ENCODE data around the gene GNG10.
"Not testable (repeated sequence)": the region's sequence is repeated elsewhere in the genome, so short reads cannot be mapped to it uniquely, and the experiment has no call there.

The GNG10 gene

DNA sequence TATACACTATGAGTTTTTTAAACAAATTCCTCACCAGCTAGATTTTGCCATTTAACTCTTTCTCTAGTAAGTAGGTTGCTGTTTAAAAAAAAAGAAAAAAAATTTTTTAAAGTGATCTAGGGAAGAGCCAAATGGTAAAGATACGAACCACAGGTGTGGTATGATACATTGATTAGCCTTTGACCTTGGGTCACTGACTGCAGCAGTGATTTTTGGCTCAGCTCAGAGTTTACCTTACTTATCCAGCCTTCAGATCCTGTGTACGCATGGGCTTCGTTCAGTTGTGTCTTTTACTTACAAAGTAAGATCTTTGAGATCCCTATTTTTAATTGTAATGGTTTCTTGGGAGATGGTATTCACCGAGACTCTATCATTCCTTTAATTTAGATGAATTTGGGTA is 12.4 kb upstream of the GNG10 start:
- no peak for DNase-seq (ENCODE audit: low read depth in 3 of 3)

DNA sequence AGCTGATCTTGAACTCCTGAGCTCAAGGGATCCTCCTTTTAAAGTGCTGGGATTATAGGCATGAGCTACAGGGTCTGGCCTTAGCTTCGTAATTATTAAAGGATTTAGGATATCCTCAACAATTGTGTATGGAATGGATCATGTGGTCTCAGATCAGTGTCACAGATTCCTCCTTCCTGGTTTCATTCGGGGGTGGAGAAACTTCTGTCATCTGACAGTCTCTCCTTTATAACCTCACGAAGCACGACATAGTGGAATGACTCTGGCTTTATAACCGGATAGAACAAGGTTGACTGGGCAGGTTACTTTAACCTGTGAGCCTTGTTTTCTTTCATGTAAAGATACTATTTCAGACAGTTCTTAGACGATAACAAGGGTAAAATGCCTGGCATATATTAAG is 4.4 kb upstream of the GNG10 start:
- DNase-seq (ENCODE audit: low read depth in 3 of 3), result no peak

DNA sequence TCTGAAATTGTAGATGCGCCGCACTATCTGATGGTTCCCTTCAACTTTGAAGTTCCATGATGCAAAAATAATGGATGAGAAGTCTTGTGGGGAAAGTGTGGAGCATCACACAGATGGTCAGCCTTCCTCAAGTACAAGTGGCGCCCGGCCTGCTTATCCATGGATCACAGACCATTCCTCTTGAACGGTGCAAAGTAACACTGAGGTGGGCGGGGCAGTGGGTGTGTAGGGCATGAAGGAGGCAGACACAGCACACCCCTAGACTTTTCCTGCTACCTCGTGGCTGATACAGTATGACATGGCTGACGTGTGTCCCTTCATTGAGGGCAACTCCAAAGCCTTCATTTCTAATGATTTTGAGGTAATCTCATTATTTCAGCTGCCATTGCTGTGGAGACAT is 2.5 kb upstream of the GNG10 start:
- no peak for DNase-seq (ENCODE audit: low read depth in 3 of 3)

DNA sequence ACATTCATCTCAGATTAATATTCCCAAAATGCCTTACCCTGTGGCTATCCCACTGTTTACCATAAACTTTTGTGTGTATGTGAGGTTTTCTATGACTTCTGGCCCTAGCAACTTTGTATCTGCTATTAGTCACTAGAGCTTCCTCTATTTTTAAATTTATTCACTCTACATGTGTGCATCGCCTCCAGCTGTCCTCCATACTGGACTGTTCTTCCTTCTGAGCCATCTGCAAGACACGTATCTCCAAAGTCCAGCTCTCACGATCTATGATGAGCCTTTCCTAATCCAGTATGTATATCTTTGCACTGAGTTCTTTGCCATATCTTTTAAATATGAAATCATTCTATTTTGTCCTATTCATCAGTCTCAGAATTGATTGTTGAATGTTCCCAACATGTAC is 1.7 kb upstream of the GNG10 start:
- DNase-seq (ENCODE audit: low read depth in 3 of 3), result no peak

DNA sequence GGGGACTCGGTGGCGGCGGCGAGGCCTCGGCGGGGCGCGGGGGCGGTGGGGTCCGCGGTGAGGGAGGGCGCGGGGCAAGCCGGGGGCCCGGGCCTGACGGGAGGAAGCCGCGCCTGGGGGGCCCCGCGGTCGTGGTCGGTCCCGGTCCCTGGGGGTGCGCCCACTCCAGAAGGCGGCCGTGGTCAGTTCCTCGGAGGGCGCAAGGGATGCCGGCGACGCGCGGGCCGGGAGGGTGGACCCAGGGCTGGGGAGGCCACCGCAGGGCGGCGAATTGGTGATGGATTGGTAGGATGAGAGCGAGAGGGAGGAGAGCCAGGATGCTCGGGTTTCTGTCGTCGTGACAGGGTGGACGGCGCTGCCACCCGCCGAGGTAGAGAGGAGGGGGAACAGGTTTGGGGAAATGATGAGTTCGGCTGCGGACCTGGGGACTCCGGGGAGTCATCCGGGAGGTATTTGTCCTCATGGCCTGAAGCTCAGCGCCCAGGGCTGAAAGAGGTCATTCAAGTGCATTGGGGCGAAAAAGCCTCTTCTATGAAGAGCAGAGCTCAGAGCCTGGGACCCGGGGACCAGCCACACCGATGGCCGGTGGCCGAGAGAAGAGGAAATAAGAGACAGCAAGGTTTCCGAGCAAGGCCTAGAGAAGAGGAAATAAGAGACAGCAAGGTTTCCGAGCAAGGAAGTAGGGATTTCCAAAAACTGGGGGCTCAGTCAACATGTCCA is 557 bp downstream of the GNG10 start:
- peak in 2 of 3 donors; percentile 4 to 41 for DNase-seq (ENCODE audit: low read depth in 3 of 3)

DNA sequence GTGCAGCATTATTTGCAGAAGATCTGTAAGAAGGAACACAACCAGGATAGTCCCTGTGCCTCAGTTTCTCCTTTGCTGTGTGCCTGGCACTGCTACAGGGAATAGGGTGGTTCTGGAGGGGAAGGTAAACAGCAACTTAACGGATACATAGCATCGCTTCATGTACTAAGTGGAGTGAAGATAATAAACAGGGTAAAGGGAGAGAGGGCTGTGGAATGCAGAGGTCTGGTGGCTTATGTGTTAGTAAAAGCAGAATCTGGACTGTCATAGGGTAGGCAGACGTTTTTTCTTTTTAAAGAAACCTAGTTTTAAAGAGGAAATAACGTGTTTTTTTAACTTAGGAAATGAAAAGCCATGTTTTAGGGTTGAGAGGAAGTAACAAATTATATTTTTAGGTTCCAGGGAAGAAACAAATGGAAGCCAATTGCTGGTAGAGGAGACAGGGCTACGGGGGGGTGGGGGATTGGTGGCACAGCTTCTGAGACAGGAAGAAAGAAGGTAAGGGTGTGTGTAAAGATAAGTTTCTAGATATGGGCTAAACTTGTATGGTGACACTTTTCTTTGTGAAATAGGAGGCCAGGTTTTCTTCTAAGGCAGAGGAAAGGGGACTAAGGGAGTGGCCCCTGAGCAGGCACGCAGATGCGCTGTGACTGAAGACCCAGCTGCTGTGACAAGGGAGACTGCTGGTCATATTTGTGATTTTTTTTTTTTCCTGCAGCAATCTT is 1.3 kb downstream of the GNG10 start:
- no peak for DNase-seq (ENCODE audit: low read depth in 3 of 3)

DNA sequence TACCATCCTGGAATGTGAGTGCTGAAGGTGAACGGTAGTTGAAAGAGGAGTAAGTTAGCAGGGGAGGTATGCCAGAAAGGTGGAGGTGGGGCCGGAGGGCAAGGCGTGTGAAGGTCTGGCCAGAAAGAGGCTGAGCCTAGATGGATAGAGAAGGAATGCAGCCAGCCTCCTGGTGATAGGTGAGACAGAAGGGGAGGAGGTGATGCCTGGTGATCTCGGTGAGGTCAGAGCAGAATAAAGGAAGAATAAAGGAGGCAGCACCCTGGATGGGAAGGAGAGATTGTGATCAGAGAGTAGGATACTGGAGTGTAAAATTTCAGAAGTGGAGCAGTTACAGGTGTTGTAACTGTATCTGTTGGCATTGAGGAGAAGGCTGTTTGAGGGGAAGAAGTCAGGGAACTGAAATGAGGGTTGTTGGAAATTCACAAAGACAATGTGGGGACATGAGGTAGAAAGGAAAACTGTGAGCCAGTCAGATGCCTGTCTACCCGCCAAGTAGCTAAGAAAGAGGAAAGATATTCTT is 2.0 kb downstream of the GNG10 start:
- DNase-seq (ENCODE audit: low read depth in 3 of 3), result no peak

DNA sequence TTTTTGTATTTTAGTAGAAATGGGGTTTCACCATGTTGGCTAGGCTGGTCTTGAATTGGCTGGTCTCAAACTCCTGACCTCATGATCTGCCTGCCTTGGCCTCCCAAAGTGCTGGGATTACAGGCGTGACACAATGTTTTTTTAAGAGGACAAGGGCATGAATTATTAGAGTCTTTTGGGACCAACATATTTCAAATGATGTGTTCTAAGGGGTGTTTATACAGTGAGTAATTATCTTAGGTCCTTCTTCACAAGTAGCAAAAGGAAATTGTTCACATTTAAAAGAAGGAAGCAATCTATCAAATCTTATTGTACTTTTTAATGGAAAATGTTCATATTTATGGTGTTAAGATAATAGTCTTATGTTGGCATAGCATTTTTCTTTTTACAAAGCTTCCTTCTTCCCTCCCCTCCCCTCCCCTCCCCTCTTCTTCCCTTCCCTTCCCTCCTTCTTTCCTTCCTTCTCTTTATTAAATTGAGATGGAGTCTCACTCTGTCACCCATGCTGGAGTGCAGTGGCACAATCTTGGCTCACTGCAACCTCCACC is 6.7 kb downstream of the GNG10 start:
- DNase-seq (ENCODE audit: low read depth in 3 of 3), result no peak

DNA sequence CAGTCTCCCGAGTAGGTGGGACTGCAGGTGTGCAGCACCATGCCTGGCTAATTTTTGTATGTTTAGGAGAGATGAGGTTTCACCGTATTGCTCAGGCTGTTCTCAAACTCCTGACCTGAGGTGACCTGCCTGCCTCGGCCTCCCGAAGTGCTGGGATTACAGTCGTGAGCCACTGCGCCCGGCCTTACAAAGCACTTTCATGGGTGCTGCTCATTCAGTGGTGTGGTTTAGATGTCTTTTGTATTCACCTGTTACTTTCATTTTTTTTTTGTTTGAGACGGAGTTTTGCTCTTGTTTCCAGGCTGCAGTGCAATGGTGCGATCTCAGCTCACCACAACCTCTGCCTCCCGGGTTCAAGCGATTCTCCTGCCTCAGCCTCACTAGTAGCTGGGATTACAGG is 7.2 kb downstream of the GNG10 start:
- DNase-seq (ENCODE audit: low read depth in 3 of 3), result not testable (repeated sequence)

DNA sequence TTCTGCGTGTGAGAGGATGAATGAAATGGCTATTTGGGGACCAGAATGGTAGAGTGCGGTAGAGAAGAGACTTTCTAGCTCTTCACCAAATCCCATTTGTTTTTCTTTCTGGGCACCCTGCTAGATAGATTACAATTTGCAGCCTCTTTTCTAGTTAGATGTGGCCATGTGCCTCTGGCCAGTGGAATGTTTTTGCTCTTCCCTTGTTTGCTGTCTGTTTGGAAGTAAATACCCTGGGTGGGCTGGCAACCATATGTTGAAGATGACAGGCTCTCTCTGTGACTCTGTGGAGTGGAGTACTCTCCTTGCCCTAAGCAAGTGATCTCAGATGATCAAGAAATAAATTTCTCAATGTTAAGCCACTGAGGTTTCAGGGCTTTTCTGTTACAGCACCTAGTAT is 12.9 kb downstream of the GNG10 start:
- DNase-seq (ENCODE audit: low read depth in 3 of 3), result no peak

DNA sequence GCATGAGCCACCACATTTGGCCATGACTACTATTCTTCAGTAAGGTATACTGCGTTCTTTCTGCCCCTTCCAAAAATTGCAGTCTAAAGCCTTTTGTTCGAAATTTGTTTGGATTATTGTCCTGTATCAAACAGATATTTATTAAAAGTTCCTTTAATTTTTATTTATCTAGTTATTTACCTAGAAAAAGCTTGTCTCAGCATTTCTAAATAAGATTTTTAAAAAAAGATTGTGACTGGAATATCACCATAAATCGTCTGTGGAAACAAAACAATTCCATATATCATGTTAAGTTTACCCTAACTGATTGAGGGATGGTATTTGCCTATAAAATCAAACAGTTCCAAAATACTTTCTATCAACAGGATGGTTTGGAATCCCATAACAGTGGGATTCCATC is 14.7 kb downstream of the GNG10 start:
- no peak for DNase-seq (ENCODE audit: low read depth in 3 of 3)

DNA sequence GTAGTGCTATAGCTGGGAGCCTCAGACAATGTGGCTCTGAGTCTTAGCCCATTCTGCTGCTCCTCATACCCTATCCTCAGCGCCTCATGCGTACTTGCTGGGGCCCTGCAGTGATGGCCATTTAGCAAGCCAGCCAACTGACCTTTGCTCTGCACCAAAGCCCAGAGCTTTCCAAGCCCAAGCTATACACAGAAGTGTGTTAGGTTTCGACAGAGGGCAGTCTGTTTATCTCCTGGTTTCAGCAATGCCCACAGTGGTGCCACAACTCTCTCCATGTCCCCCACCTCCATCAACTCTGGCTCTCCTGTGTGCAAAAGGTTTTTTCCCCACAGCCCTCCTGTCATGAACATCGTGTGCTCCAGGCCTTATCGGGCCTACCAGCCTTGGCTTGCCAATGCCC is 16.9 kb downstream of the GNG10 start:
- no peak for DNase-seq (ENCODE audit: low read depth in 3 of 3)

DNA sequence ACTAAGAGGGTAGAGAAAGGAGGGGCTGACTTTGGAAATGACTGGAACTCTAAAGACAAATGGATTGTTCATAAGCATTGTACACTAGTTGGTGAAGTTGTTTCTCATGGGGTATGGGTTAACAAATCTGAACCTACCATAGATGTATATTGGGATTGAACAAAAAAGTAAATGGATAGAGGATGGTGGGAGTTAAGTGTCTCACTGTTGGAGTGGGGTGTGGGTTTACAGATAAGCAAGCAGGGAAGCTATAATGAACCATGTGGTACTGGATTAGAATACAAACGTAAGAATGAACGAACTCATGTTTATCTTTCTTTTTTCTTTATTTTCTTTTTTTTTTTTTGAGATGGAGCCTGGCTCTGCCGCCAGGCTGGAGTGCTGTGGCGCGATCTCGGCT is 17.8 kb downstream of the GNG10 start:
- DNase-seq (ENCODE audit: low read depth in 3 of 3), result no peak

DNA sequence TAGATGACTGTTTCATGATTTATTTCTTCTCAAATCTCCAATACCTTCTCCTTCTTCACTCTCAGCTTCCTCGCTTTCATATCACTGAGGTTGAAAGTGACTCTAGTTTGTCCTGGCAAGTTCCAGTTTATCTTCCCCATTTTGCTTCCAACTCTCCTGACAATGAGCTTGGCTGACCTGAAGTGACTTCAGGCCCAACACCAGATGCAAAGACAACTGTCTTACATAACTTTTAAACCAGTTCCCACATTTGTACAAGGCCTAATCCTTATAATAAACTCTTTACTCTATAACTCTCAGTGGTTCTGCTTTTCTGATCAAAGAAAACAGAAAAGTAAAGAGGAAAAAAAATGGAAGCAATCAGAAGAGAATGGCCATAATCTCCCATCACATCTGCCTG is 22.0 kb downstream of the GNG10 start:
- no peak for DNase-seq (ENCODE audit: low read depth in 3 of 3)

DNA sequence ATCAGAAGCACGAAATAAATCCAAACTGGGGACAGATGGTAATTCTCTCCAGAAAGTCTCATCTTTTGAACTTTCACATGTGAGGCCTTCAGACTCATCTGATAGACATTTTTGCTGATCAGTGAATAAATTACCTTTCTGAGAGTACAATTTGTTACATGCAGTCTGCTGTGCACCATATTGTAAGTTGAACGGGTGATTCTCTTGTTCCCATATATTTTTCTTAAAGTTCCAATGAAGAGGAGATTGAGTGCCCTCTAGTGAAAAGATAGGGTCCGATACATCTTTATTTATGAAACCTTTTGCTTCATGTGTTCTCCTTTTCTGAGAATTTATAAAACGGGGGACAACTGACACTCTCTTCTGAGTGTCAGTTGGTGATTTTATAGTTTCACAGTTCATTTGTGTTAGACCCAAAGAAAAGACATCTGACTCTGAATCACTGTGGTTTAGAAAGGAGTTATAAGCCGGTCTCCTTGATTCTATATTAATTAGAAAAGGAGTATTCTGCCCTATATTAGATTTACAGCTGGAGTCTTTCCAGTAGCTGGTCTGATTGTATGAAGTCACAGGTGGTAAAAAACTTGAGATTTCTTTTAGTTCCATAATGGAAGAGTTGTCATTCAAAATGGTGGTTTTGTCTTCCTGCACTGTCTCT is 30.4 kb downstream of the GNG10 start:
- DNase-seq (ENCODE audit: low read depth in 3 of 3), result no peak

DNA sequence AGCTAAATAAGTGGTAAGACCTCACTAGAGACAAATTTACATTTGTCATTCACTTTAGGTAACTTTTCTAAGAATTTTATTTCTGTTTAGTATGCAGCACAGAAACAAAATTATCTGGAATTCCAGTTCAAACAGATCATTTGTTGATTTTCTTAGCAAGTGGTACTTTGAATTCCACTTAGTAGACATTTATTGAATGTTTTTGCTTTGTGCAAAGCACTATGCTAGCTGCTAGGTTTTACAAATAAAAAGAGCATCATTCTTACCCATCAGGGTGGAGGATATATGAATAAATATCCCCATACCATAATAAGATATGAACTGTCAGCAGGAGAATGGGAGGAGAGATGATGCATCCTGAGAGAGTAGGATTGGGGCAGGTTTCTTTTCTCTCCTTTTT is 35.4 kb downstream of the GNG10 start:
- DNase-seq (ENCODE audit: low read depth in 3 of 3), result no peak

DNA sequence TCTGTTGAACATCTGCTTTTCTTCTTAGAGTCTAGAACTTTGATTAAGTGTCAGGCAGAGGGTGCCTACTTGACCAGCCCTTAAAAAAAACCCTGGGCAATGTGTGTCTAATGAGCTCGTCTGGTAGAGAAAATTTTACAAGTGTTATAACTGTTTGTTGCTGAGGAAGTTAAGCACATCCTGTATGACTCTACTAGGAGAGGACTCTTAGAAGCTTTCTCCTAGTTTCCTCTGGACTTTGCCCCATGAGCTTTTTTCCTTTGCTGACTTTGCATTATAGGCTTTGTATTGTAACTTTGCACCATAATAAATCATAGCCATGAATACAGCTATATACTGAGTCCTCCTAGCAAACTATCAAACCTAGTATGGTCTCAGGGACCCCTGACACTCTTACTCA is 39.4 kb downstream of the GNG10 start:
- no peak for DNase-seq (ENCODE audit: low read depth in 3 of 3)

DNA sequence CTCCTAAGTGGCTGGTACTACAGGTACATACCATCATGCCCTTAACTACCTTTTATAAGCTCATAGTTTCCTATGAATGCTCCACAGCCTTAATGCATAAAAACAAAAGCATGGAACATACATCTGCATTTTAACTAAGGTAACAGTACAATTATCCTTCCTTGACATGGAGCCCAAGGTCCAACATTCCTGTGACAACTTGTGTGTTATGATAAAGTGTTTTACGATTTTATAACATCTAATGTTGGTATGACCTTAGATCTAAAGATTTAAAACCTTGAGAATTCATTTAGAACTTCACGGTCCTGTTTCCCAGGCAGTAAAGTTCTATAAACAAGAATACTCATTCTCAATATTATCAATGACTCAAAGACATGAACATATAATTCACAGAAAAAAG is 43.1 kb downstream of the GNG10 start:
- no peak for DNase-seq (ENCODE audit: low read depth in 3 of 3)

DNA sequence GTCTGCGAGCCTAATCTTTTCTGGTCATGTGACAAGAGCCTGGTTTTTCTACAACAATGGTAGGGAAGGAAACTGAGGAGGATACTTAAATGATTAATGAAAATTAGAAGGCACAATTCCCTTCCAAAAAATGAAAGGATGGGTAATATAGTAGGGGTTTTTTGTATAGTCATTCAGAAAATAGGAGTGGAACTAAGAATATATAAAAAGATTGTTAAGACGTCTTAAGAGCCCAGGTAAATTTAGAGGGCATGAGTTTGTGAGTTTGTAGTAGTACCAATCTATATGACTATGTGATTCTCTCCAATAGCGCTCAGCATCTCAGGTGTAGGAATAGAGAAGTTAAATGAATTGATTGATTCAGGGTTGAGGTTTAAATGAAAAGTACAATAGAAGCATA is 50.1 kb downstream of the GNG10 start:
- no peak for DNase-seq (ENCODE audit: low read depth in 3 of 3)

DNA sequence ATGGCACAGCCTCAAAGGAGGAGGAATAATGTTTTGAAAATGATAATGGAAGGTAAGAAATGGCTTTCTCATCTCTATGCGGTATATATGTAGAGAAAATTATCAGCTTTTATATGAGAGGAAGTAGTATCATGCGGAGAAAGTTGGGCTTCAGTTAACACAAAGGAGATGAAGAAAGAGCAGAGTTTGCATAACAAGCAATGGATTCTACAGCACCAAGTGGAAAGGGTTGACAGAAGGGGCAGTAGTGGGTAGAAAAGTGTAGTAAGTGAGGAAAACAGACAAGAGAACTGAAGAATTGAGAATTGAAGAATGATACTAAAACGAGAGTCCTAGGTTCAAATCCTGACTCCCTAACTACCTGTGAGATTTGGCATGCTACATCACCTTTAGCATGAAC is 51.0 kb downstream of the GNG10 start:
- no peak for DNase-seq (ENCODE audit: low read depth in 3 of 3)

DNA sequence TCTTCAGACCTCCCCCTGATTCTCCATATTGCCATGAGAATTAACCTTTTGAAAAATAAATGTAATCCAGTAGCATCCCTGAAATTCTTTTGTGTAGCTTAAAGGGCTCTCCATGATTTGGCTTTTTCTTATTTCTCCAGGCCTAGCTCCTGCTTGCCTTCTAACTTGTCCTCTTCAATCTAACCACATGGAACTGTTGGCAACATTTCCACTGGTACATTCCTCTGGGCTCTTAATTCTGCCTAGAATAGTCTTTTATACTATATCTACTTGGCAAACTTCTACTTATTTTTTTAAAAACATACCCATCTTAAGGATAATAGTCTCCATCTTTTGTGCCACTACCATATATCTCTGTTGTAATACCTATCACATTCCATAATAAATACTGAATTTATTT is 54.1 kb downstream of the GNG10 start:
- DNase-seq (ENCODE audit: low read depth in 3 of 3), result no peak

DNA sequence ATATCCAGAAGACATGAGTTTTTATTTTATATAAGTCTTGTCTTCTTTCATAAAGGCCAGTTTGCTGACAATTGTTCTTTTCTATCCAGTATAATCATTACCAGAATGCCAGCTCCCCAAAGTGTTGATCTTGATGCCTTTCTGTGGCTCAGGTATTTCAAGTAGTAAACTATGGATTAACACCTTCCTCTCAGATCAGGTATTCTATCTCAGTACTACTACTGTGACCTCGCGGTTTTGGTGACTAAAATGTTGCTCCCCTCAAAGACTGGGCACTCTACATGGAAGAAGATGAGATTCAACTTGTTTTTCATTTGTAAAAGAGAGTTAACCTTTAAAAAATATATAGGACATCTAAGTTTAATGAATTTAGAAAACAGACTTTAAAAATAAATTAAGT is 58.1 kb downstream of the GNG10 start:
- no peak for DNase-seq (ENCODE audit: low read depth in 3 of 3)
